Activated CD4-positive, alpha-beta T cell treated with anti-CD3 and anti-CD28 coated beads, Interleukin-2, amount 50 U/mL, for 48 hours (primary cell): ENCODE results near the gene TBCD.

ENCODE experiments used
- DNase-seq, 2 experiments: peaks; one replicate each; pipeline ENCODE4 v3.0.0-alpha.2; 2020

Gene TBCD

DNA sequence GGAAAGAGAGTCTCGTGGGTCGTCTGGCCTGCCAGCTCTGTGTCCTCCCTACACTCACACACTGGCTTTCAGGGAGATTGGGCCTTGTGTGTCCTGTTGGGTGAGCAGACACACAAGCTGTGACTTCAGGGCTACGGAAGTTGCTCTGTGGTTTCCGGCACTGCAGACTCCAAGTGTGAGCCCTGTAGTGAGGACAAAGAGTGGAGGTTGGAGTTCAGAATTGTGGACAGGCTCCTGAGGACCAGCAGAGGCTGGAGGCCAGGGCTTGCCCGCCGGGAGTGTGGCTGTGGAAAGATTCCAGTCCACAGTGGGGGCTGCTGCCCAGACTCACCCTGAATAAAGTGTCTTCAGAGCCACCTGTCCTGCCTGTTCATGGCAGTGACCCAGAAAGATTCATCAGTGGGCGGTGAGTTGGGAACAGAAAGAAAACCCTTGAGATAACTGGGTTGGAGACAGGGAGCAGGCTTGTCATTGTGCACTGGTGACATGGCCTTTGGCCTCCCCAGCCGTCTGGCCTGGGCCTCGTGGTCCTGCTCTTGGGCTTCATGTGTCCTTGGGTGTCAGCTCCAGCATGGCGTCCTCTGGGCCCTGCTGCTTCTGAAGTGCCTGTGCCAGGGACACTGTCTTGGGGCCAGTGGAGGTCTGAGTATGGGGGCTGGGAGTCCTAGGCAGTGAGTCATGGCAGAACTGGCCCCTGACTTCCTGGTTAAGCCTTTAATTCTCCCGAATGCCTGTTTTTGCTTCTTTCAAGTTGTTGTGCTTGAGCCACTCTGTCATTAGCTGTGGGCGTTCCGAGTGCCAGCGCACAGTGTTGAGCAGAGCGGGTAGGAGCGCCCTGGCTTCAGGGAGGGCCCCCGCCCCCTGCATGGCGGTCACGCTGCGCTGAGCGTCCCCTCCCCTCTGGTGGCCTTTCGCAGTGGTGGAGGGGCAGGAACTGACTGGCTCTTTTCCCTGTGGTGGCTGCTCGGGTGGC lies 107.9 kb downstream of the TBCD start:
- DNase-seq, result peak; percentile 65 to 75

DNA sequence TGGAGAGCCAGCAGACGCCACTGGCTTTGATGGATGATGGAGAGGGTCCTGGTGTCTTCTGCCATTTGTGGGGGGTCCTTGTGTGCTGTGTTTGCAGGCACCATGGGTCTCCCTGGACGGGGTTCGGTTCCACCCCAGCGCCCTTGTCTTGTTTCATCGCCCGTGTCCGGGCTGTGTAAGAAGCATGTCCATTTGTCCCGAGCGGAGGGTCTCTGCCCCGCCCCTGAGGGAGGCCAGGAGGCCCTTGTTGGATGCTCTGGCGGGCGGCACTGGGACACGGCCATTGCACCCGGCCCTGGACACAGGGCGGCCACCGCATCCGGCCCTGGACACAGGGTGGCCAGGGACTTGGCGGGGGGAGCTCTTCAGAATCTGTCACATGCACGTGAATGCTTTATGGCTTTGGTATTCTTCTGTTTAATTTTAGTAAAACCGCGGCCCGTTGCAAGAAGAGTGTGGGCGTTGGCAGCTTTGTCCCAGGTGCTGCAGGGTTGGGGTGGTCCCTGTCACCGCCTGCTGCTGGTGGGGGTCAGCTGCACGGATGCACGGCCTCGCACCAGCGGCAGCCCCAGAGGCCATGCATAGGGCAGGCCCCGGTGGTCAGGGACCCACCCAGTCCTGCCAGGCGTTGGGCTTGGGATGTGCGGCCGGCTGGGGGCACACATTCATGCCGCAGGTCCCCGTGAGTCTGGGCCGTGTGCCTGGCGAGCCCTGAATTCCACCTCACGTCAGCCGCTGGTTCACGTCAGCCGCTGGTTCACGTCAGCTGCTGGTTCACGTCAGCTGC lies 108.9 kb downstream of the TBCD start:
- DNase-seq, result no peak

DNA sequence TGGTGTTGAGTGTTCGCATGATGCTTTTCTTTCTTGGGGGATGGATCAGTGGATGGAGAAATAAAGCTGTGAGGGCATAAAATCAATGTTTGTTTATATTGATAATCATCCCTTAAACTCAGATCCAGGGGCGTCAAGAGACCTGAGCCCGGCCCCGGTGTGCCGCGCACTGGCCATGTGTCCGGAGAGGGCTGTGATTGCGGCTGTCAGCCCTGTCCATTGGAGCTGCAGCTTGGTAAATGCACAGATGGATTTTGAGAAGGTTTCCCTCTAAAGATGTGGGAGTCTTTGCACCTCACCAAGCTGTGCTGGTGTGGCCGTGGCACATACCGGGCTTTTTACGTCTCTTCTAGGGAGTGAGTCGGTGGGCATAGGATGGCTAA lies 109.5 kb downstream of the TBCD start:
- DNase-seq, result no peak

DNA sequence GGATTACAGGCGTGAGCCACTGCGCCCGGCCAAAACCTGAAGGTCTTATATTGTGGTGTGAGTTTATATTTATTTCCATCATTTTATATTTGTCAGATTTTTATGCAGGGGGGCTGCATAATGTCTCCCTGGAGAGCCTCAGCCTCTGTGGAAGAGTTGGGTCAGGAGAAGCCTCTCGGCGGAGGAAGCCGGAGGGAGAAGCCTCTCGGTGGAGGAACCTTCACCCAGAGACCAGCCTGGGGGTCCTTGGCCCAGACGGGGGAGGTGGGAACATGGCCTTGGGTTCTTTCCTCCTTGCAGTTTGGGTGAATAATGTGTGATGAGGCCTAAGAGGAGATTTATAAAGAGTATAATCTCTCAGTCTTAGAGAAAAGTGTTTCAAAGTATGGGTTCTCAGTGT lies 110.3 kb downstream of the TBCD start:
- no peak for DNase-seq

DNA sequence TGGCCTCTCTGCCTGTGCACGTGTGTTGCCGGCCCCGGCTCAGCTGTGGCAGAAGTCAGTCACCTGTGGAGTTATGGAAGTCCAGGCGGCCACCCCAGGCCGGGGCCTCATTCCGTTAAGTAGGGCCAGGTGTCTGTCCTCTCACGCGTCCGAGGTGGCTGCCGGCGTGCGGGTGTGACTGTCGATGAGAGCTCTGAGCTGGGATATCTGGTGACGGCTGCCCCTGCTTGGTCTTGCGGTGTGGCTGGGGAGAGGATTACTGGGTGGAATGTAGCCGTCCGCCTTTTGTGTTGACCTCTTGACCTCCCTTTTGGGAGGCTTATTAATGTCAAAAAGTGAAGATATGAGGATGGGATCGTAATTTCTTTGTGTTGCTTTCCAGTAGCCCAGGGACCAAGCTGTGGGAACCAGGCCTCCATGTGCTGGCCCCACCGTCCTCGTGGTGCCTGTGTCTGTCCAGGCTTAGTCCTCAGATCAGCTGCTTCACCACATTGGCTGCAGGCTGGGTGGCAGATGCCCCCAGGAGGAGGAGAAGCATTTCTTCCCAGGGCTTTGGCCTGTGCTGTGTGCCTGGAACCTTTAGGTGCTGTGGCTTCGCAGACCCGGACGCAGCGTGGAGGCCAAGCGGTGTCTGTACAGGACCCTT lies 111.0 kb downstream of the TBCD start:
- DNase-seq, result no peak

DNA sequence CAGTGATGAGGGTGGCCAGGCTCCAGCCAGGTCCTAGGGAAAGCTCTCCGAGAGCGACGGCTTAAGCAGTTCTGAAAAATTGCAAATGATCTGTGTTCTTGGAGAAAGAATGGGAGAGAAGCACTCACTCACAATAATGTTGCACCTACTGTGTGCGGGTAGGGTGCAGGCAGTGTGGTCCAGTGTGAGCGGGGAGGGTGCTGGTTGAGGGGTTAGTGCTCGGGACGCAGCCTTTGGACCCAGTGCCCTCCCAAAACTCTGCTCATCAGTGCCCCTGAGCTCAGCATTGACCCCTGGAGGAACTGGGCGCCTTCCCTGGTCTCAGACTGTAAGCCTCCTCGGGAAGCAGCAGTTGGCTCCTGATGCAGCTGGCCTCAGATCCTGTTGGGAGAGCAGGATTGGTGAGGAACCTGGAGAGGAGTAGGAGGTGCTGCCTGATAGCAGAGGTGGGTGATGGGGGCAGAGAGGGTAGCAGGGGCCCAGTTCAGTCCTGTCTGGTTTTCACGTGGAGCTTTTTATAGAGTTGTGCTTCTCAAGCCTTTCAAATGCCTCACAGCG lies 111.6 kb downstream of the TBCD start:
- DNase-seq, result no peak

DNA sequence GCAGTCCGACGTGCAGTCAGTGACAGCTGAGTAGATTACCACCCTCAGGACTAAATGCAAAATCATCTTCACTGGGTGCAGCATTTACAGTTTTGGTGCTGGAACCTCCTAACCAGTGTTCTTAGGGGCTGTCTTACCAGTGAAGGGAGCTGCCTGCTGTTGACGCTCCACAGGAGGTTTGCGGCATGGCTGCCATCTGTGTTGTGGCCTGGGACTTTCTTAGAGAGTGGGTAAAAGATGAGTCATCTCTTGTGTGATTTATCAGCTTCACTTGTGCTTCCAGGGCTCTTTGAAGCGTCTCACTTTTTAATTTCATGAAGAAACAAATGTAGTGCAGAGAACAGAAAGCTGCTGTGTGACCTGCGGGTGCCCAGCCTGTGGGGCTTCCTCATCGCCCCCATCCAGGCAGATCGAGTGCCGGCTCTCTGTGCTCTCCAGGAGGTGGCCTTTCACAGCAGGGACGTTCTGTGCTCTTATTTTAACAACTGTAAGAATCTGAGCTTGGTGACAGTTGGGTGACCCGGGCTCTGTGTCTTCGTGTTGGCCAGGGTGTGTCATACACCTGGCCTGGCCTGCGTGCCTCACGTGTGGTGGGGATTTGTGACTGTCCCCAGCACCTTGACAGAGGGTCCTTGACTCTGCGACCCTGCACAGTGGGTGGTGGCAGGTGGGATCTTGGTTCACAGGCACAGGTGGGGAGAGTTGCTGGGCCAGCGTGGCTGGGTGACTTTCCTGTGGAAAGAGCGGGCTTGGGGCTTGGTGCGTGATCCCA lies 112.3 kb downstream of the TBCD start:
- DNase-seq, result peak; percentile 79 to 85

DNA sequence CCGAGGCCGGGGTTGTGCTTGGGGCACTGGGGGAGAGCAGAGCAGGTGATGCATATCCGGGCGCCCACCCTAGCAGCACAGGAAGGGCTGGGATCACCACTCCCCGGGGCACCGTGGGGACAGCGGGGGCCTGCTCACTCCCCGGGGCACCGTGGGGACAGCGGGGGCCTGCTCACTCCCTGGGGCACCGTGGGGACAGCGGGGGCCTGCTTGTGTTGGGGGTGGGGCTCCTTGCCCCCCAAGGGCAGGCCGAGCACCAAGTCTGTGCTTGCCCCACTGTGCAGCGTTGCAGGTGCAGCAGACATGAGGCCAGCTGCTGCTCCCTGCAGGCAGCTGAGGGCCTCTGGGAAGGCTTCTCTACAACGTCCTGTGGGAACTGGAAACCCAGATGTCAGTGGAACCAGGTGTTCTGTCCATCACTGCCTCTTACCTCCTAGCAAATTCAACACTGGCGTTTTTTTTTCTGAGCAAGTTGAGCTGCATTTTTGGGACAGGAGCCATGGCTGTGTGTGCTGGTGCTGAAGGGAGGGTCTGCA lies 112.9 kb downstream of the TBCD start:
- DNase-seq, result no peak

DNA sequence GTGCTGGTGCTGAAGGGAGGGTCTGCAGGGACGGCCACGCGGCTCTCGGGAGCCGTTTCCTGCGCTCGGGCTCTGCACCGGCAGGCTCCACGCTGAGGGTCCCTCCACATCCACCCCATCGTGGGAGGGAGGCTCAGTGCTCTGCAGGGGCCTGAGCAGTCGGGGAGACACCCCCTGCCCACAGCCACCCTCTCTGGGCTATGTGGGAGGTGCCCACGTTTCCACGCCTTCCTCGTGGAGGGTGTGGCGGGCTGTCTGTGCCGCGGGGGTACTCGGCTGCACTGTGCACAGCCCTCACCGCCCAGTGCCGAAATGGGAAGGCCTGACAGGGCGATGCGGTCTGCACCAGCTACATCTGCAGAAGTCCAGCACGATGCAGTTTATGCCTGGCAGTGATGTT lies 113.4 kb downstream of the TBCD start:
- no peak for DNase-seq

DNA sequence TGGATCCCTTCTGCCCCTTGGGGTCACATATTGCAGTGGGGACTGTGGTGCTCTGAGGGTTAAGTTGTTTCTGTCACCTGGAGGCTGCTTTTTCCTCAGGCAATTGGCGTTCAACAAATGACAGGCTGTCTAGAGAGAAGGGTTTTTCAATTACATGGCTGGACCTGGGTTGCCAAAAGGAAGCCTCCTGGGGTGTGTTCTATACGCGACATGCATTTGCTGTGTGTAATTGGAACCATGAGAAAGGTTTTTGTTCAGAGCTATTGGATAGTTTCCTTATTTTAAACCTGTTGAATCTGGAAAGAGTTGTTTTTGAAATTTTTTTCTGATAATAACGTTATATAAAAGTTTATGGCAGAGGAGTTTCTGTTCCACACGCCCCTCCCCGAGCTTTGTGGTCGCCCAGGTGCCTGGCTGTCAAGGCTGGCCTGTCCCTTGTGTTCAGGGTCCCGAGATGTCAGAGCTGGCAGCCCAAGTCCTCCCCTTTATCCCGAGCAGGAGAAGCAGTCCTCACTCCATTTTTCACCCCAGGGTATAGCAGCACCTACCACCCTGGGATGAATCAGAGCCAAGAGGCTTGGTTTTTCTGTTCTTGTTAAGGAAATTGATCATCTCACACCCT lies 114.0 kb downstream of the TBCD start:
- no peak for DNase-seq

DNA sequence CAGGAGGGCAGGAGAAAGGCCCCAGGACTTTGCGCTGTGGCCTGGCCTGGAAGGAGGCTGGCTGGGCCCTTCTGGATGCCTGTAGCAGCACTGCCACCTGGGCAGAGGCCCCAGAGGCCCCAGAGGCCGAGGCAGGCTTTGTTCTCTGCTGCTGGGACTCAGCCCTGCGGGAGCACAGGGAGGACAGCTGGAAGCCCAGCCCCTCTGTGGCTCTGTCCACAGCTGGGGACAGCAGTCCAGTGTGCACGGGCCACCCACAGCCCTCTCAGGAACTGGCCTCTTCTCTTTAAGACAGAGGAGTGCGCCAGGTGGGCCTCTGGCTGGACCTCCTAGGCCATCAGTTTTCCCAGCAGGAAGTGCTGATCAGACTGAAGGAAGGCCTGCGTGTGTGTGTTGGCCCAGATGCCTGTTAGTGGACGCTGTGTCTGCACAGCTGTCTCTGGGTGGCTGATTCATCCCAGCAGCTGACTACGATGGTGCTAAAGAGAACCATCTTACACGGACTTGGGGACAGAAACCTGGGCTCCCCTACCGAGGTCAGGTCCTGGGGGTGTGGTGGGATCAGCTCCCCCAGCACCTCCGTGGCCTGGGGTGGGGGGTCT lies 114.8 kb downstream of the TBCD start:
- no peak for DNase-seq

DNA sequence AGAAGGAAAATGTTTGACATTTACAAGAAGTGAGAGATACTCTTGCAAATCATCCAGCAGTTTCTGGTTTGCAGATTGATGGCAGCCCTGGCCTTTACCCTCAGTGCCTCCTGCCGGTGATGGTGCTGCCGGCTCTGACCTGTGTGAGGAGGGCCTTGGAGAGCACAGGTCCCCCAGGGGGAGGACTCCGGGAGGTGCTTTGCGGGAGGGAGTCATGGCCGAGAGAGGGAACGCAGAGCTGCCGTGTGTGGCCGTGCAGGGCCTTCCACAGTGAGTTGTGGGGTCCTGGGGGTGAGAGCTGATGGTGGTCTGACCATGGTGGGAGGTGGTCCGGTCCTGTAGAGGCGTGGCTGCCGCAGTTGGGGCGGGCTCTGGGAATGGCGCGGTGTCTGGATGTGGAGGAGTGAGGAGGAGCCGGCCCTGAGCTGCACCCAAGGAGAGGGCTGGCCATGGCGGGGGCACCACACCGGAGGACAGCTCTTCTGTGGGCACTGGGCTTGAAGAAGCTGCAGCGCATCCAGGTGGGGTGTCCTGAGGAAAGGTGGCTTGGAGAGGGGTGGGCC lies 116.0 kb downstream of the TBCD start:
- no peak for DNase-seq

DNA sequence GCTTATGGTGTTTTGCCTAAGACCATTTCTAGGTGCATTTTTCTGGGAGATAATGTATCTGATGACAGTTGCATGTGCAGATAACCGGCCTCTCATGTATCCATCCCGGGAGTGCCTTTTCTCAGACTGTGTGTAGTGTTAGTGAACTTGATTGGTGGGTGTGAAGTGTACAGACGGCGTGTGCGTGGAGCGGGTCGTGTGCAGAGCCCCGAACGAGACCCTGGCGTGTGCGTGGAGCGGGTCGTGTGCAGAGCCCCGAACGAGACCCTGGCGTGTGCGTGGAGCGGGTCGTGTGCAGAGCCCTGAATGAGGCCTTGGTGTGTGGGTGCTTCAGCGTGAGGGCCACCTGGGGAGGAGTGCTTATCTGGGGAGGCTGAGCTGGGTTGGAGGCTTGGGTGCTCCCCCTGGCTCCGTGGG lies 116.9 kb downstream of the TBCD start:
- no peak for DNase-seq

DNA sequence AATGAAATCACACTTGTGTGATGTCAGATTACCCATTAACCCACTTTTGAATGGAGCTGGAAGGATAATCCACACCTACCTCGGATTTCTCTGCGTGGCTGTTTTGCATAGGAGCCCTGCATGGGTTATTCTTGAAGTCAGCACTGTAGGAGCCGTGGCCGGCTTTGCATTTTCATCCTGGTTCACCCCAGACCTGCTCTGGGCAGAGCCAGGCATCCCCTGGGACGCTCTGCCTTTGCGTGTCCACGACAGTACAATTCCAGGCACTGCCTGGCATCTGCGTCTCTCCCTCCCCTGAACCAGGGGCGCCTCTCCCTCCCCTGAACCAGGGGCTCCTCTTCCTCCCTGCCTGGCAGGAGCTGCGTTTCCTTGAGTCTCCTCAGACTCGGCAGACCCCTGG lies 117.7 kb downstream of the TBCD start:
- DNase-seq, result no peak

DNA sequence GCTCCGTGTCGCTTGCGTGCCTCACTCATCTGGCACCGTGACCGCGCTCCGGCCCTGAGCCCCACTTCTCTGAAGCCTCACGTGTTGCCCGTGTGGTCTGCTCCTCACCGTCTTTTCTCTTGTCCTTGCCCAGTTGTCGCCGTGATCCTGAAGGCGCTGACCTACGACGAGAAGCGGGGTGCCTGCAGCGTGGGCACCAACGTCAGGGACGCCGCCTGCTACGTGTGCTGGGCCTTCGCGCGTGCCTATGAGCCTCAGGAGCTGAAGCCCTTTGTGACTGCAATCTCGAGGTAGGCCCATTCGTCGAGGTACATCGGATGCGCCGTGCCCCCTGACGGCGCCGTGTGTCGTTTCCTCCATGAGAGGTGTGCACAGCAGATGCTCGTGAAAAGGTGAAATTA lies 118.2 kb downstream of the TBCD start:
- no peak for DNase-seq

DNA sequence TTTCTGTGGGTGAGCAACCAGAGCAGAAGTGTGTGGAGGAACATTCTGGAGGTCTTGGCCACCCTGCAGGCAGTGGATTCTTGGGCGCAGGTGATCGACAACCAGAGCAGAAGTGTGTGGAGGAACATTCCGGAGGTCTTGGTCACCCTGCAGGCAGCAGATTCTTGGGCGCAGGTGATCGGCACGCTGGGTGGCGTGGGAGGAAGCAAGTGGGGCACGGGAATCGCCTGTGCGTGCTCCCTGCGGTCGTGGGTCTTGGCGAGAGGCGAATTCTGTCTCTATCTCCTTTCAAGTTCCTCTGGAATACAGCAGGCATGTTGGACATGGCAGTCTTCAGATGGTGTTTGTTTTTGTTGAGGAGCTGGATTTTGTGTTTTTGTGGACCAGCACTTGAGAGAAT lies 118.7 kb downstream of the TBCD start:
- no peak for DNase-seq

DNA sequence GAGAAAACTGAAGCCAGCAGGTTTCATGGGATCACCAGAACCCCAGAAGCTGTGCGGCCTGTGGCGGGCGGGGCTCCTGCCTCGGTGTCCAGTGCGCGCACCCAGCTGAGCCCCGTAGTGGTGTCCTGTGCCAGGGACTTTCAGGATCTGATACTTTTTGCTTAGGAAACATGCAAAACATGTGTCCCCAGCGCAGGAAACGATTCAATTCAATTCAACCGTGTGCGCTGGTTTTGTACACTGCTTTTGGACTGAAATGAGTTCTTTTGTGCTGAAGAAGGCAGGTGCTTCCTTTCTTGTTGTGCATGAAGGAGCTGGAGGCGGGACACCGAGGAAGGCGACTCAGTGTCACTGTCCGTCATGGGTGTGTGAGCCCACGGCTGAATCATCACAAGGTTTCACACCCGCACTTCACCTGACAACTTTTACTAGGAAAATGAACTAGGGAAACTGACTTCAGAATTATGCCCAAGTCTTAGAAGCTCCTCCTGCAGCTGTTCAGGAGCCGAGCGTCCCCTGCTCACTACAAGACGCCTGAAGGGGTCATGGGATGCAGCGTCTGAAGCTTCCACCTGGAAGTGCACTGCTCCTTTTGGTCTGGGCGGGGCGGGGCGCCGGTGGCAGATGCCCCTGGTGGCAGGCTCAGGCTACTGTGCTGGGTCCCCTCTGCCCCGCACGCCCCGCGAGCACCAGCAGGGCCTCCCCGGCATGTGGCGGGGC lies 119.4 kb downstream of the TBCD start:
- peak; percentile 33 to 54 for DNase-seq

DNA sequence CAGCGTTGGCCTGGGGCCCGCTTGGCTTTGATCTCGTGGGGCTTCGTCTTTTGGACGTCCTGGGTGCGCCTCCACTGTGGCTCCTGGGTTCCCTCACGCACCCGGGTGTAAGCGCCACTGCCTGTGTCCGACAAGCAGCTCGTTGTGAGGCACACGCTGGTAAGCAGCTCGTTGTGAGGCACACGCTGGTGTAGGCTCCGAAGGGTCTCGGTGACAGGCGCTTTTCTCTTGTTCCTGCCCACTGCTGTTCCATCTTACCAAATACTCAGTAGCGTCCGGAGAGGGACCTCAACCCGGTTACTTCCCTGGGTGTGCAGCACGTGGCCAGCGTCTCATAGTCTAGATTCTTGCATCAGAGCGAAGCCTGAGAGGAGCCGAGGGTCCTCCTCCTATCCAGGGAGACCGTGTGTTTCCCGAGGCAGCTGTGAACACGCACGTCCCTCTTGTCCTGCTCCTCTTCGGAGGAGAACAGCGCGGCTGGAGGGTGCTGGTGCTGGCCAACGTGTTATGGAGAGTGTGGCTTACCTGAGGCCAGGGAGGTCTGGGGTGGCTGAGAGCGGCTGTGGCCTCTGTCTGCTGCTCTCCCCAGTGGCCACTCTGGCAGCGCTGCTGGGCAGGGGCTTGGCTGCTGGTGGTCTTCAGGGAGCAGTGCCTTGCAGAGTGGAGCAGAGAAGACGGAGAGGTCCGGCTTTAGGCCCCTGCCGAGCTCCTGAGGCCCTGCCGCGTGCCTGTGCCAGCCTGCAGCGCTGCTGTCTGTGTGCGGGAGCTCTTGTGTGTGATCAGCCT lies 120.1 kb downstream of the TBCD start:
- no peak for DNase-seq
